Measurements from ENCODE around the gene DLGAP1. TPM values are rescaled to one million over a fixed set of nuclear protein-coding genes. Genes with fewer than 3 reads are reported as not detected.

Gene DLGAP1
- total and polyA plus RNA-seq, 2 of the 13 experiments (the other 11 are each of a cell fraction or from before 2014, with no cell fraction given) = 0.01 TPM; not detected in 1

DNA sequence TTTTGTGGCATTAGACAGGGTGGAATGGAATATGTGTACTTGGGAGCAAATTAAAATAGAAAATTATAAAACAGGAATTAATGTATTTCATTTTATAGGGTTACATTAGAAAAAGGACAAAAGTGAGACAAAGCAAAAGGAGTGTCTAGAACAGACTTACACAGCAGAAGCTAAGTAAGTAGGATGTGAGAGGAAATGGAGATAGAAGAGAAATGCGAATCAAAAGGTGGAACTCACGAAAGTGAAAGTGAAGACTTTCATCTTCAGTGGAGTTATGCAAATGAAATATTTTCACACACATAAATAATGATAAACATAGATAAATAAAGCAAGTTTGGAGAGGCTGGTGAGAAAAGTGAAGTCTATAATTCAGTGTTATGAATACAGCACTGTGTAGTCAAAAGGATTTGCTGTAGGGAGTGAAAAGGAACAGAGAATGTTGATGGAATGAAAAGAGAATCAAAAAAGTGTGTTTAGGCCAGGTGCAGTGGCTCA, 94.8 kb downstream of the DLGAP1 start:
- Histone ChIP-seq H3K4me1 (ENCODE audit: insufficient read depth, low read length) (no peaks in the 10 kb centered on the region), H3K27me3 (ENCODE audit: control insufficient read depth in 1 of 2, insufficient read depth in 2 of 2, low read length in 2 of 2) (no peaks in the 10 kb centered on the region), H3K9ac (ENCODE audit: insufficient read depth, low read depth, low read length) (no peak overlapping the region), H3K9me3 (ENCODE audit: low read length) (no peaks in the 10 kb centered on the region), H3K4me2 (ENCODE audit: low read depth, low read length) (no peak overlapping the region), H3K27ac (ENCODE audit: extremely low read length, insufficient read depth, low read length) (no peak overlapping the region), H3K36me3 (replicated peaks in 1 of 2; ENCODE audit: control insufficient read depth in 1 of 2, insufficient read depth in 2 of 2, low read length in 2 of 2) (no peaks in the 10 kb centered on the region), H2AFZ (ENCODE audit: low read length) (no peak overlapping the region), H4K20me1 (ENCODE audit: insufficient read depth, low read length) (no peaks in the 10 kb centered on the region), H3K79me2 (ENCODE audit: insufficient read depth, low read length) (no peaks in the 10 kb centered on the region), H3K4me3 (replicated peaks in 1 of 3; ENCODE audit: insufficient read depth in 1 of 3, low read depth in 2 of 3, low read length in 3 of 3) (no peak overlapping the region)
- in situ Hi-C loops (cut with HindIII; ENCODE audit: extremely low pct_ligation_motif_present, low pct_unique_long_range_greater_than_20kb) = no loop called here
- POLR2A ChIA-PET = no interaction called here
- BruUV-seq (replicated peaks) = no TSS peak
- 2% methylated on average over 2 of the region's 2 CpGs for WGBS (ENCODE audit: low lambda C conversion rate)
- ATAC-seq (no peak), FAIRE-seq (no peak), DNase-seq (ENCODE audit: low spot score) (no peak)
- CTCF ChIA-PET (ENCODE audit: low intra/inter-chr PET ratio, low total read pairs) = no interaction called here
- TF ChIP-seq SMARCE1 (IDR thresholded peaks at IDR 0.05; ENCODE audit: borderline replicate concordance) (no peak), PHF20 (CRISPR knock-in tag; IDR thresholded peaks at IDR 0.05) (no peak)
- TF ChIP-seq, protein P1, sequence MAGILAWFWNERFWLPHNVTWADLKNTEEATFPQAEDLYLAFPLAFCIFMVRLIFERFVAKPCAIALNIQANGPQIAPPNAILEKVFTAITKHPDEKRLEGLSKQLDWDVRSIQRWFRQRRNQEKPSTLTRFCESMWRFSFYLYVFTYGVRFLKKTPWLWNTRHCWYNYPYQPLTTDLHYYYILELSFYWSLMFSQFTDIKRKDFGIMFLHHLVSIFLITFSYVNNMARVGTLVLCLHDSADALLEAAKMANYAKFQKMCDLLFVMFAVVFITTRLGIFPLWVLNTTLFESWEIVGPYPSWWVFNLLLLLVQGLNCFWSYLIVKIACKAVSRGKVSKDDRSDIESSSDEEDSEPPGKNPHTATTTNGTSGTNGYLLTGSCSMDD (CRISPR knock-in tag; IDR thresholded peaks at IDR 0.05) = no peak
- intact Hi-C loops (cut with micrococcal nuclease; ENCODE audit: unreplicated experiment) = no loop called here

DNA sequence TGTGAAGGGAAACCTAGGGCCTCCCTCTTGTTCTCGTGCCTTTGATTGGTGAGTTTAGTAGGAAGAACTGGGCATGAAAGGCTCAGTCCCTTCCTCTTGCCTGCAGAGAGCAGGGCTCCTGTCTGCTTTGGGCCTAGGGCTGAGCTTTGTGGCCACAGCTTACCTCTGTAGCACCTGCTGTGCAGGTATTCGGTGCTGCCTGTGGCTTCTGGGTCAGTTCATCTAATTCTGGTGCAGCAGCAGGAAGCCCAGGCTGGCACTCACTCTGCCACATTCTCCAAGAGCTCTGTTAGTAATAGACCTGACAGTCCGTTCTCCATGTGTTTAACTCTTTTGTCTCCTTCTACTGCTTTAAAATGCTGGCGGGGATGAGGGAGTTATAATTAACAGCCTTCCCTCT, 96.5 kb downstream of the DLGAP1 start:
- no peaks in the 10 kb centered on the region for H3K36me3 ChIP-seq (replicated peaks in 1 of 2; ENCODE audit: control insufficient read depth in 1 of 2, insufficient read depth in 2 of 2, low read length in 2 of 2)
- no peak overlapping the region for H3K4me3 ChIP-seq (replicated peaks in 1 of 3; ENCODE audit: insufficient read depth in 1 of 3, low read depth in 2 of 3, low read length in 3 of 3)
- no peaks in the 10 kb centered on the region for H4K20me1 ChIP-seq (ENCODE audit: insufficient read depth, low read length)
- CTCF ChIA-PET (ENCODE audit: low intra/inter-chr PET ratio, low total read pairs) = no interaction called here
- FAIRE-seq = no peak
- POLR2A ChIA-PET = no interaction called here
- no peaks in the 10 kb centered on the region for H3K9me3 ChIP-seq (ENCODE audit: low read length)
- H2AFZ ChIP-seq (ENCODE audit: low read length) = no peak overlapping the region
- in situ Hi-C loops (cut with HindIII; ENCODE audit: extremely low pct_ligation_motif_present, low pct_unique_long_range_greater_than_20kb) = no loop called here
- no peak for DNase-seq (ENCODE audit: low spot score)
- no TSS peak for BruUV-seq (replicated peaks)
- H3K27ac ChIP-seq (ENCODE audit: extremely low read length, insufficient read depth, low read length) = no peak overlapping the region
- intact Hi-C loops (cut with micrococcal nuclease; ENCODE audit: unreplicated experiment) = no loop called here
- WGBS (ENCODE audit: low lambda C conversion rate) = 22% methylated on average over 2 of the region's 4 CpGs
- no peaks in the 10 kb centered on the region; a peak in 1 of 5 replicates for H3K27me3 ChIP-seq (ENCODE audit: control insufficient read depth in 1 of 2, insufficient read depth in 2 of 2, low read length in 2 of 2)
- no peaks in the 10 kb centered on the region for H3K79me2 ChIP-seq (ENCODE audit: insufficient read depth, low read length)
- H3K9ac ChIP-seq (ENCODE audit: insufficient read depth, low read depth, low read length) = no peak overlapping the region
- no peaks in the 10 kb centered on the region for H3K4me1 ChIP-seq (ENCODE audit: insufficient read depth, low read length)
- ATAC-seq = no peak
- no peak overlapping the region for H3K4me2 ChIP-seq (ENCODE audit: low read depth, low read length)
- TF ChIP-seq ZFP36L2 (CRISPR knock-in tag; IDR thresholded peaks at IDR 0.05) = no peak
- TF ChIP-seq ZNF501 (CRISPR knock-in tag; IDR thresholded peaks at IDR 0.05) = no peak
- no peak for TF ChIP-seq SUZ12 (IDR thresholded peaks at IDR 0.05; ENCODE audit: low read depth, low read length)
- no peak for TF ChIP-seq ADNP (CRISPR knock-in tag; IDR thresholded peaks at IDR 0.05)
- TF ChIP-seq ZNF432 (CRISPR knock-in tag; IDR thresholded peaks at IDR 0.05; ENCODE audit: borderline replicate concordance) = no peak
- TF ChIP-seq RAD21 (CRISPR knock-in tag; IDR thresholded peaks at IDR 0.05) = no peak
- no peak for TF ChIP-seq NR3C1 (CRISPR knock-in tag; IDR thresholded peaks at IDR 0.05)
- no peak for TF ChIP-seq CBX1 (IDR thresholded peaks at IDR 0.05; ENCODE audit: low read depth)
- TF ChIP-seq ZNF317 (CRISPR knock-in tag; IDR thresholded peaks at IDR 0.05) = no peak
- TF ChIP-seq, protein P2, sequence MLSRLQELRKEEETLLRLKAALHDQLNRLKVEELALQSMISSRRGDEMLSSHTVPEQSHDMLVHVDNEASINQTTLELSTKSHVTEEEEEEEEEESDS (CRISPR knock-in tag; IDR thresholded peaks at IDR 0.05; ENCODE audit: borderline replicate concordance) = no peak
- TF ChIP-seq ZNF124 (CRISPR knock-in tag; IDR thresholded peaks at IDR 0.05) = no peak
- TF ChIP-seq ZNF30 (CRISPR knock-in tag; IDR thresholded peaks at IDR 0.05) = no peak
- TF ChIP-seq, protein P3, sequence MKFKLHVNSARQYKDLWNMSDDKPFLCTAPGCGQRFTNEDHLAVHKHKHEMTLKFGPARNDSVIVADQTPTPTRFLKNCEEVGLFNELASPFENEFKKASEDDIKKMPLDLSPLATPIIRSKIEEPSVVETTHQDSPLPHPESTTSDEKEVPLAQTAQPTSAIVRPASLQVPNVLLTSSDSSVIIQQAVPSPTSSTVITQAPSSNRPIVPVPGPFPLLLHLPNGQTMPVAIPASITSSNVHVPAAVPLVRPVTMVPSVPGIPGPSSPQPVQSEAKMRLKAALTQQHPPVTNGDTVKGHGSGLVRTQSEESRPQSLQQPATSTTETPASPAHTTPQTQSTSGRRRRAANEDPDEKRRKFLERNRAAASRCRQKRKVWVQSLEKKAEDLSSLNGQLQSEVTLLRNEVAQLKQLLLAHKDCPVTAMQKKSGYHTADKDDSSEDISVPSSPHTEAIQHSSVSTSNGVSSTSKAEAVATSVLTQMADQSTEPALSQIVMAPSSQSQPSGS (CRISPR knock-in tag; IDR thresholded peaks at IDR 0.05) = no peak

Data from HepG2 (cell line).